Measurements from ENCODE around the gene DNMT3A. TPM values are rescaled to one million over a fixed set of nuclear protein-coding genes. Genes with fewer than 3 reads are reported as not detected.
A peak's percentile ranks its signal among the peaks of the same experiment; 100 is the strongest.
"Not testable (repeated sequence)": the region's sequence is repeated elsewhere in the genome, so short reads cannot be mapped to it uniquely, and the experiment has no call there.

DNMT3A gene
- total RNA-seq, 1 donor from 2014 or later, result 16.5 TPM

DNA sequence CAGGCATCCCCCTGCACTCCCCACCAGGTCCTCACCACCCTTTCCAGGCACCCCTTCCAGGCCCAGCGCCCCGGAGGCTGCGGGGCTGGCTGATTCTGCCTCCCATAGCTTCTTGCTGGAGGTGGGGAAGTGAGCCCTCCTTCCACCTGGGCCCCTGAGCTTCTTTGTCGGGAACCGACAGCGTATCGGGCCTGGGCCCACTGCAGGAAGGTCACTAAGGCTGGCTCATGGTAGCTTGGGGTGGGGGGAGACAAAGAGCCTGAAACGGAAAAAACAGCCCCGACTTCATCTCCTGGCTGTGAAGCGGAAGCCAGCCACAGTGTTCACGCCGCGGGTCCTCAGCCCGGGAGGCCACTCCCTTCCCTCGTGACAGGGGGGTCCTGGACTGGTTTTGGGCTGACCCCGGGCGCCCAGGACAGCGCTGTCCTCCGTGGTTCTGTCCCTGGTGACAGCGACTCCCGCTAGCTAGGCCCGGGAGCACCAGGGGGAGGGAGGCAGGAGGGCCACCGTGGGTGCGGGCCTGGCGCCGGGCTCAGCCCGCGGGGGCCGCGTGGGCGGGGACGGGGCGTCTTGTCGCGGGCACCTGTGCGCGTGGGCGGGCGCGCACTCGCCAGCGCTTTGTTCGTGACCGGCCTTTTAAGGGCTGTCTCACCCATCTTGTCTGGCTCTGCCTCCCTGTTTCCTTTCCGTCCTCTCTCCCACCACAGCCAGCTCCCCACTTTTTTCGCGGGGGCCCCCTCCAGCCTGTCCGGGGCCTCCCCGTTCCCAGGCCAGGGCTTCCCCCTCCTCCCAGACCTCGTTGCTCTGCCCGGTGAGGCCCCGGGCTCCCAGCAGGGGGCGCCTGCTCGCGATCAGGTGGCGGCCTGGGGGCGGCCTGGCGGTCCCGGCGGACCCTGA lies 64.9 kb downstream of the DNMT3A start:
- DNase-seq, result peak; percentile 51
- Histone ChIP-seq H3K27ac (replicated peaks) (peak overlapping the region; percentile 85), H3K27me3 (ENCODE audit: low read depth) (no peaks in the 10 kb centered on the region), H3K9me3 (replicated peaks) (no peaks in the 10 kb centered on the region), H3K4me3 (peak overlapping the region; percentile 62), H3K36me3 (peaks cover 36% of the 10 kb centered on the region), H3K4me1 (peaks cover 71% of the 10 kb centered on the region)
- intact Hi-C loops (cut with micrococcal nuclease), result no loop called here
- TF ChIP-seq, protein P1, sequence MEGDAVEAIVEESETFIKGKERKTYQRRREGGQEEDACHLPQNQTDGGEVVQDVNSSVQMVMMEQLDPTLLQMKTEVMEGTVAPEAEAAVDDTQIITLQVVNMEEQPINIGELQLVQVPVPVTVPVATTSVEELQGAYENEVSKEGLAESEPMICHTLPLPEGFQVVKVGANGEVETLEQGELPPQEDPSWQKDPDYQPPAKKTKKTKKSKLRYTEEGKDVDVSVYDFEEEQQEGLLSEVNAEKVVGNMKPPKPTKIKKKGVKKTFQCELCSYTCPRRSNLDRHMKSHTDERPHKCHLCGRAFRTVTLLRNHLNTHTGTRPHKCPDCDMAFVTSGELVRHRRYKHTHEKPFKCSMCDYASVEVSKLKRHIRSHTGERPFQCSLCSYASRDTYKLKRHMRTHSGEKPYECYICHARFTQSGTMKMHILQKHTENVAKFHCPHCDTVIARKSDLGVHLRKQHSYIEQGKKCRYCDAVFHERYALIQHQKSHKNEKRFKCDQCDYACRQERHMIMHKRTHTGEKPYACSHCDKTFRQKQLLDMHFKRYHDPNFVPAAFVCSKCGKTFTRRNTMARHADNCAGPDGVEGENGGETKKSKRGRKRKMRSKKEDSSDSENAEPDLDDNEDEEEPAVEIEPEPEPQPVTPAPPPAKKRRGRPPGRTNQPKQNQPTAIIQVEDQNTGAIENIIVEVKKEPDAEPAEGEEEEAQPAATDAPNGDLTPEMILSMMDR (IDR thresholded peaks at IDR 0.05; ENCODE audit: borderline replicate concordance), result peak; percentile 83

DNA sequence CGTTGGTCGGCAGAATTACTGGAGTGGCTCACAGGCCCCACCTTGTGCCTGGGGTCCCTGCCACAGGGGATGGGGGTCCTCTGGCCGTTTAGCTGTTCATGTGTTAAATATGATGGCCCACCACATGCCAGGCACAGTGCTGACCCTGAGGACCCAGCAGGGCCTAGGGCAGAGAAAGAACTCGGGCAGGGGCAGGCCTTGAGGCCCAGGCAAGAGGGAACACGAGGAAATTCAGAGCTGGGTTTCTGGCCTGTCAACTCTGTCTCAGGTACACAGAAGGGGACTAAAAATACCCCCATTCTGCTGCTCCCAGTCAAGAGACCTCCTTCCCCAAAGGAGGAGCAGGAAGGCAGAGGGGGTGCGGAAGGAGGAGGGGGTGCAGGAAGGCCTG lies 66.2 kb downstream of the DNMT3A start:
- no peak for DNase-seq
- Histone ChIP-seq H3K9me3 (replicated peaks) (no peaks in the 10 kb centered on the region), H3K36me3 (peaks cover 38% of the 10 kb centered on the region), H3K4me3 (no peak overlapping the region), H3K27ac (replicated peaks) (peak overlapping the region; percentile 85), H3K27me3 (ENCODE audit: low read depth) (no peaks in the 10 kb centered on the region), H3K4me1 (peaks cover 67% of the 10 kb centered on the region)
- intact Hi-C loops (cut with micrococcal nuclease), result no loop called here
- TF ChIP-seq, protein P1 (IDR thresholded peaks at IDR 0.05; ENCODE audit: borderline replicate concordance), result no peak

DNA sequence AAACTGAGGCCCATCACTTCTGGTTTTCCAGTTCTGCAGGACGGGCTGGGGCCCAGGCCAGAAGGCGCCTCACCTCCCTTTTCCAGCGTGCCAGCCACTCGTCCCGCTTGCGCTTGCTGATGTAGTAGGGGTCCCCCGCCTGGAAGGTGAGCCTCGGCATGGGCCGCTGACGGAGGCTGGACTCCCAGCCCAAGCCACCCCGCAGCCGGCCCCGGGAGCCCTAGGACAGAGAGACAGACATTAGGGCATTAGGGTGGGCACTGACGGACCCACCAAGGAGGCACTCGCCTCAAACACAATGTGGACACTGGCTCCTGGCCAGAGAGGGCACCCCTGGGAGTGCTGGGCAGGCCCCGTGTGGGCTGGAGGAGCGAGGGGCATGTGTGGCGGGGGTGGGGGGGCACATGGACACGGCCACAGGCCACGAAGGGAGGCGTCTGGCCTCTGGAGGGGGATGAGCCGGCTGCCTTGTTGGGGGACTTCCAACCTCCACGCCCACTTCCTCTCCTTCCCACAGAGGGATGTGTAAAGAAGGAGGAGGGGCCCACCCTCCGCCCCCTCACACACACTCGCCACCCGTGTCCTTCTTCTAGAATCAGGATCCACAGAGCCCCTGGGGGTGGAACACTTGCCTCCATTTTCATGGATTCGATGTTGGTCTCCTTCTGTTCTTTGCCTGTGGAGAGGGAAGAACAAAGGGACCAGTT lies 66.7 kb downstream of the DNMT3A start:
- intact Hi-C loops (cut with micrococcal nuclease), result no loop called here
- Histone ChIP-seq H3K4me1 (peaks cover 67% of the 10 kb centered on the region), H3K27me3 (ENCODE audit: low read depth) (no peaks in the 10 kb centered on the region), H3K27ac (replicated peaks) (peak overlapping the region; percentile 85), H3K9me3 (replicated peaks) (no peaks in the 10 kb centered on the region), H3K36me3 (peaks cover 41% of the 10 kb centered on the region), H3K4me3 (no peak overlapping the region)
- TF ChIP-seq, protein P1 (IDR thresholded peaks at IDR 0.05; ENCODE audit: borderline replicate concordance), result no peak
- peak; percentile 53 for DNase-seq

DNA sequence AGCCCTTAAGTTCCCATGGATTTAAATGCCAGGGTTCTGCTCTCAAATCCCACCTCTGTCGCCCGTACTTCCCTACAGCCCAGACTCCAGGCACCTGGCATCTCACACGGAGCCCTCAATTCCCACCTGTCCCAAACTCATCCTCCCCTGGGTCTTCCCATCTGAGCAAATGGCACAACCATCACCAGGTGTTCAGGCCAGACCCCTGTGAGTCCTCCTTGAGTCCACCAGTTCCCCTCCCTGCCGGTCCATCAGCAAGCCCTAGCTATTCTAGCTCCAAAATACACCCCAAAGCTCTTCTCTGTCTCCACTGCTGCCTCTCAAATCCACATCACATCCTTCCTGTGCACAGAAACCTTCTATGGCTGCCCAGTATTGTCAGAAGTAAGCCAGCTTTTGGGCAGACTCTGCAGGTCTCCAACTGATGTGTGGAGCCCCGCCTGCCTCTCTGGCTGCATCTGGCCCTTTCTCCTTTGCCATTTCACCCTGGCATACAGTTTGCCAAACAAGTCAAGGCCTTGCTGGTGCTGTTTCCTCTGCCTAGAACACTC lies 67.7 kb downstream of the DNMT3A start:
- TF ChIP-seq, protein P1 (IDR thresholded peaks at IDR 0.05; ENCODE audit: borderline replicate concordance), result no peak
- H3K27ac ChIP-seq (replicated peaks), result peak overlapping the region; percentile 85
- intact Hi-C loops (cut with micrococcal nuclease), result no loop called here
- H3K27me3 ChIP-seq (ENCODE audit: low read depth), result no peaks in the 10 kb centered on the region
- H3K9me3 ChIP-seq (replicated peaks), result no peaks in the 10 kb centered on the region
- no peak overlapping the region for H3K4me3 ChIP-seq
- H3K4me1 ChIP-seq, result peaks cover 62% of the 10 kb centered on the region
- no peak for DNase-seq
- H3K36me3 ChIP-seq, result peaks cover 51% of the 10 kb centered on the region

DNA sequence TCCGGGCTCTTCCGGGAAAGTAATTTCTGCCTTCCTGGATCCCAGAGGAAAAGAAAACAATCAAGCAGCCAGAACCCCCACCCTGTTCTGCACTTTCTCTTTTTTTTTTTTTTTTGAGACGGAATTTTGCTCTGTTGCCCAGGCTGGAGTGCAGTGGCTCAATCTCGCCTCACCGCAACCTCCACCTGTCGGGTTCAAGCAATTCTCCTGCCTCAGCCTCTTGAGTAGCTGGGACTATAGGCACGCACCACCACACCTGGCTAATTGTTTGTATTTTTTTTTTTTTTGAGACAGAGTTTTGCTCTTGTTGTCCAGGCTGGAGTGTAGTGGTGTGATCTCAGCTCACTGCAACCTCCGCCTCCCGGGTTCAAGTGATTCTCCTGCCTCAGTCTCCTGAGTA lies 69.0 kb downstream of the DNMT3A start:
- intact Hi-C loops (cut with micrococcal nuclease); H3K4me3 ChIP-seq; H3K27me3 ChIP-seq (ENCODE audit: low read depth); H3K9me3 ChIP-seq (replicated peaks); DNase-seq: not testable (repeated sequence)
- Histone ChIP-seq H3K4me1 (peaks cover 49% of the 10 kb centered on the region), H3K27ac (replicated peaks) (peak overlapping the region; percentile 36), H3K36me3 (peaks cover 60% of the 10 kb centered on the region)
